Activated CD4-positive, alpha-beta T cell treated with anti-CD3 and anti-CD28 coated beads, Interleukin-2, amount 50 U/mL, for 16 hours (primary cell): ENCODE results near the gene XKR3.
"Not testable (repeated sequence)": the region's sequence is repeated elsewhere in the genome, so short reads cannot be mapped to it uniquely, and the experiment has no call there.

Experiments used
- DNase-seq: peaks from one replicate; pipeline ENCODE4 v3.0.0-alpha.2; 2020

XKR3 gene

GRCh38 chr22:16734271-16734670 lies 90.9 kb downstream of the XKR3 start:
- DNase-seq, result not testable (repeated sequence)
